ENCODE results near the gene GDF9. TPM values are rescaled to one million over a fixed set of nuclear protein-coding genes. Genes with fewer than 3 reads are reported as not detected.

The GDF9 gene
- total and polyA plus RNA-seq, 10 of the 15 experiments (the other 5 are each of a cell fraction or from before 2014, with no cell fraction given) = 0.11 to 1.5 (median 0.34) TPM

DNA sequence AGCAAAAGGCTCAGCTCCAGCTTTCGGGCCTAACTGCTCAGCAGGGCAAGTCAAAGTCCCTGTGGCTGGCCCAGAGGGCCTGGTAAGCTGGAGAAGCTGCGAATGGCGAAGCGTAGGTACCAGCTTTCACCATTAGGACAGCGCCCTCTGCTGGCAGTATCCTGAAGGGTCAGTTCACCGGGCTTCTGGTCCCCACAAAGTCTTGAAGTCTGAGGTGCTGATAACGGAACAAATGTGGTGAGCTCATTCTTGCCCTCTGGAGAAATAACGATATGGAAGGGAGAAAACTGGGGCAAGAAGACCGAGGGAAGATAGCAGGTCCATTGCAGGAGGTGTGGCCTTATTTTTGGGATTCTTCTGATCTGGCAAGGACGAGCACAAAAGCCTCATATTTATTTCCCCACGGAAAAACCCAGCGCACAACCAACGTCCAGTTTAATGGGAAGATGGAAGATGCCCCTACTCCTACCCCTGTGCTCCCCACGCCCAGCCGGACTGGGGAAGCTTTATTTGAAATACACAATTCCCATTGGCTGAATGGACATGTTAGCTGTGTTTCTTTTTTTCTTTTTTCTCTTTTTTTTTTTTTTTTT, 46.0 kb downstream of the GDF9 start:
- in situ Hi-C loops (cut with MboI) = loop anchor here (10.0 kb wide), 1 partner anchor 295 kb away; no protein-coding TSS in a partner anchor
- WGBS (ENCODE audit: insufficient coverage, insufficient replicate concordance, low lambda C conversion rate, missing lambda C conversion rate) = 15% methylated on average over 15 of the region's 15 CpGs
- Histone ChIP-seq H3K79me2 (ENCODE audit: control insufficient read depth, insufficient read depth, low read length) (no peaks in the 10 kb centered on the region), H3K9me3 (replicated peaks; ENCODE audit: control insufficient read depth, insufficient read depth, low read length) (no peaks in the 10 kb centered on the region), H3K27ac (ENCODE audit: control insufficient read depth, insufficient read depth) (no peak overlapping the region), H3K4me1 (ENCODE audit: control insufficient read depth, insufficient read depth, low read length) (no peaks in the 10 kb centered on the region; the same call in 1 of the 2 replicates), H3K27me3 (replicated peaks in 1 of 2; ENCODE audit: control insufficient read depth in 2 of 2, insufficient read depth in 2 of 2, low read length in 1 of 2) (no peaks in the 10 kb centered on the region; a peak in 2 of 4 replicates), H3K4me2 (ENCODE audit: control insufficient read depth, insufficient read depth) (peak overlapping the region; percentile 57), H3K36me3 (ENCODE audit: control insufficient read depth in 2 of 2, insufficient read depth in 2 of 2, low read length in 1 of 2) (no peaks in the 10 kb centered on the region), H4K20me1 (ENCODE audit: control insufficient read depth, insufficient read depth) (no peaks in the 10 kb centered on the region), H3K9ac (ENCODE audit: control insufficient read depth, insufficient read depth, low read length) (no peak overlapping the region), H2AFZ (ENCODE audit: control insufficient read depth, low read depth, low read length) (peak overlapping the region; percentile 62), H3K4me3 (no peak overlapping the region)
- ChIA-PET SMC1A (ENCODE audit: uncharacterized antibody, unreplicated experiment) (interaction anchor here (0.7 to 10.9 kb wide), 48 partner anchors 8 to 1358 kb away, joined by 3 to 129 read pairs (median 5); partner anchors contain the start of genes CCNI2, GDF9 and UQCRQ), RAD21 (ENCODE audit: unreplicated experiment) (interaction anchor here (0.6 to 7.7 kb wide), 57 partner anchors 9 to 551 kb away, joined by 3 to 106 read pairs (median 5); partner anchors contain the start of genes CCNI2, GDF9, IL13 and IL4), POLR2A (interaction anchor here (0.6 to 6.2 kb wide), 13 partner anchors 8 to 134 kb away, joined by 3 to 41 read pairs (median 5); partner anchors contain the start of gene CCNI2), CTCF (interaction anchor here (0.7 to 7.7 kb wide), 78 partner anchors 9 to 475 kb away, joined by 3 to 159 read pairs (median 5); partner anchors contain the start of genes CCNI2, IL13, IRF1 and KIF3A)
- no TSS peak for BruUV-seq (replicated peaks)
- FAIRE-seq (peak; percentile 95), ATAC-seq (peak; percentile 97), DNase-seq (ENCODE audit: low read depth, low spot score) (peak; percentile 65)
- intact Hi-C loops (cut with micrococcal nuclease; ENCODE audit: unreplicated experiment) = loop anchor here (1.0 to 5.0 kb wide), 7 partner anchors 69 to 435 kb away; partner anchors contain the start of gene KIF3A
- TF ChIP-seq ATF7 (IDR thresholded peaks at IDR 0.05; ENCODE audit: low read depth) (peak; percentile 42), ZNF207 (IDR thresholded peaks at IDR 0.05; ENCODE audit: borderline replicate concordance) (0 out of 2 replicates have a peak, but pooled peaks have one; percentile 19), MTA2 (IDR thresholded peaks at IDR 0.05; ENCODE audit: low read depth) (no peak), SMARCA5 (IDR thresholded peaks at IDR 0.05) (peak; percentile 91), FOXM1 (IDR thresholded peaks at IDR 0.05; ENCODE audit: low read depth, low read length) (peak; percentile 42; the same call in 1 of the 2 replicates), RBBP5 (conservative IDR thresholded peaks at IDR 0.05) (no peak), IKZF1 (conservative IDR thresholded peaks at IDR 0.05) (peak; percentile 37; the same call in 1 of the 2 replicates), RAD21 (IDR thresholded peaks at IDR 0.05; ENCODE audit: insufficient read depth, low read depth, low read length) (peak; percentile 87), NR2C1 (IDR thresholded peaks at IDR 0.05) (no peak), NBN (IDR thresholded peaks at IDR 0.05) (peak; percentile 4; the same call in 1 of the 2 replicates), YY1 (IDR thresholded peaks at IDR 0.05; ENCODE audit: low read depth, low read length) (peak; percentile 88), ZNF687 (IDR thresholded peaks at IDR 0.05) (peak; percentile 81), CTCF (IDR thresholded peaks at IDR 0.05 in 2 of 3, conservative IDR thresholded peaks at IDR 0.05 in 1 of 3; ENCODE audit: control insufficient read depth in 2 of 3, extremely low read depth in 1 of 3, insufficient read depth in 1 of 3, low read depth in 3 of 3, low read length in 3 of 3) (peak; percentile 89 to 94 (median 89)), HDAC2 (IDR thresholded peaks at IDR 0.05) (no peak)
- TF ChIP-seq, protein P1, sequence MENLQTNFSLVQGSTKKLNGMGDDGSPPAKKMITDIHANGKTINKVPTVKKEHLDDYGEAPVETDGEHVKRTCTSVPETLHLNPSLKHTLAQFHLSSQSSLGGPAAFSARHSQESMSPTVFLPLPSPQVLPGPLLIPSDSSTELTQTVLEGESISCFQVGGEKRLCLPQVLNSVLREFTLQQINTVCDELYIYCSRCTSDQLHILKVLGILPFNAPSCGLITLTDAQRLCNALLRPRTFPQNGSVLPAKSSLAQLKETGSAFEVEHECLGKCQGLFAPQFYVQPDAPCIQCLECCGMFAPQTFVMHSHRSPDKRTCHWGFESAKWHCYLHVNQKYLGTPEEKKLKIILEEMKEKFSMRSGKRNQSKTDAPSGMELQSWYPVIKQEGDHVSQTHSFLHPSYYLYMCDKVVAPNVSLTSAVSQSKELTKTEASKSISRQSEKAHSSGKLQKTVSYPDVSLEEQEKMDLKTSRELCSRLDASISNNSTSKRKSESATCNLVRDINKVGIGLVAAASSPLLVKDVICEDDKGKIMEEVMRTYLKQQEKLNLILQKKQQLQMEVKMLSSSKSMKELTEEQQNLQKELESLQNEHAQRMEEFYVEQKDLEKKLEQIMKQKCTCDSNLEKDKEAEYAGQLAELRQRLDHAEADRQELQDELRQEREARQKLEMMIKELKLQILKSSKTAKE (IDR thresholded peaks at IDR 0.05; ENCODE audit: low read depth, poor library complexity, severe bottlenecking) = peak; percentile 68

All from GM12878 (cell line).